SK-N-SH treated with all-trans-retinoic acid at 6 μM for 48 hours (cell line): ENCODE data around the gene NMD3.

Experiments
- ARNTL ChIP-seq: fragments of 450-650 bp; formaldehyde crosslinking; IDR thresholded peaks from 2 replicates; pipeline ENCODE4 v1.5.0; 2020; ENCODE audit warnings: low read depth, mild to moderate bottlenecking, moderate library complexity, borderline replicate concordance
- BACH2 ChIP-seq: fragments of 250-450 bp; sonication (Bioruptor Pico); IDR thresholded peaks from 2 replicates; pipeline ENCODE4 v1.9.0; 2021; ENCODE audit warnings: mild to moderate bottlenecking, borderline replicate concordance
- CREB5 ChIP-seq: fragments of 250-450 bp; sonication (Bioruptor Pico); IDR thresholded peaks from 2 replicates; pipeline ENCODE4 v1.5.1; 2020; ENCODE audit warnings: low read depth, mild to moderate bottlenecking, moderate library complexity
- CSDC2 ChIP-seq: fragments of 250-450 bp; sonication (Bioruptor Pico); IDR thresholded peaks from 2 replicates; pipeline ENCODE4 v1.5.0; 2020; ENCODE audit warnings: mild to moderate bottlenecking, moderate library complexity
- CSRNP3 ChIP-seq: fragments of 250-450 bp; sonication (Bioruptor Pico); IDR thresholded peaks from 2 replicates; pipeline ENCODE4 v1.5.1; 2021; ENCODE audit warnings: mild to moderate bottlenecking, moderate library complexity
- ISL1 ChIP-seq: fragments of 250-450 bp; sonication (Bioruptor Pico); IDR thresholded peaks from 2 replicates; pipeline ENCODE4 v2.1.2; 2022; ENCODE audit warnings: mild to moderate bottlenecking, moderate library complexity
- PATZ1 ChIP-seq: fragments of 250-450 bp; sonication (Bioruptor Pico); IDR thresholded peaks from 2 replicates; pipeline ENCODE4 v1.8.0; 2020; ENCODE audit warnings: mild to moderate bottlenecking, moderate library complexity, borderline replicate concordance
- RARB ChIP-seq: fragments of 250-450 bp; sonication (Bioruptor Pico); IDR thresholded peaks from 2 replicates; pipeline ENCODE4 v1.8.0; 2021; ENCODE audit warnings: mild to moderate bottlenecking, moderate library complexity
- TOX ChIP-seq: fragments of 250-450 bp; sonication (Bioruptor Pico); IDR thresholded peaks from 2 replicates; pipeline ENCODE4 v1.8.0; 2021; ENCODE audit warnings: mild to moderate bottlenecking, moderate library complexity, borderline replicate concordance
- ZC3H10 ChIP-seq: fragments of 250-450 bp; sonication (Bioruptor Pico); IDR thresholded peaks from 2 replicates; pipeline ENCODE4 v1.5.1; 2021; ENCODE audit warnings: mild to moderate bottlenecking, moderate library complexity
- ZFP3 ChIP-seq: fragments of 250-450 bp; sonication (Bioruptor Pico); IDR thresholded peaks from 2 replicates; pipeline ENCODE4 v1.5.0; 2020; ENCODE audit warnings: mild to moderate bottlenecking, moderate library complexity
- ZFP30 ChIP-seq: fragments of 450-650 bp; formaldehyde crosslinking; IDR thresholded peaks from 2 replicates; pipeline ENCODE4 v1.5.0; 2022; ENCODE audit warnings: mild to moderate bottlenecking, moderate library complexity
- ZNF565 ChIP-seq: fragments of 450-650 bp; formaldehyde crosslinking; conservative IDR thresholded peaks from 2 replicates; pipeline ENCODE4 v1.5.0; 2020; ENCODE audit warnings: low read depth, mild to moderate bottlenecking, moderate library complexity

- TF ChIP-seq ARNTL (CRISPR knock-in tag), result no peak
- TF ChIP-seq BACH2 (CRISPR knock-in tag), result no peak
- no peak for TF ChIP-seq ZFP3 (CRISPR knock-in tag)
- TF ChIP-seq PATZ1 (CRISPR knock-in tag), result no peak
- no peak for TF ChIP-seq ZC3H10 (CRISPR knock-in tag)
- no peak for TF ChIP-seq TOX (CRISPR knock-in tag)
- TF ChIP-seq CREB5 (CRISPR knock-in tag), result no peak
- TF ChIP-seq RARB, result no peak
- no peak for TF ChIP-seq ZFP30
- TF ChIP-seq CSDC2 (CRISPR knock-in tag), result no peak
- TF ChIP-seq ZNF565 (CRISPR knock-in tag), result no peak
- peak; percentile 64; the same call in 1 of the 2 replicates for TF ChIP-seq ISL1 (CRISPR knock-in tag)
- no peak for TF ChIP-seq CSRNP3 (CRISPR knock-in tag)
Measured at GRCh38 chr3:161264852-161265251, 43.7 kb downstream of the NMD3 start.
